Measurements from ENCODE around the gene GPR161.

GPR161 gene

DNA sequence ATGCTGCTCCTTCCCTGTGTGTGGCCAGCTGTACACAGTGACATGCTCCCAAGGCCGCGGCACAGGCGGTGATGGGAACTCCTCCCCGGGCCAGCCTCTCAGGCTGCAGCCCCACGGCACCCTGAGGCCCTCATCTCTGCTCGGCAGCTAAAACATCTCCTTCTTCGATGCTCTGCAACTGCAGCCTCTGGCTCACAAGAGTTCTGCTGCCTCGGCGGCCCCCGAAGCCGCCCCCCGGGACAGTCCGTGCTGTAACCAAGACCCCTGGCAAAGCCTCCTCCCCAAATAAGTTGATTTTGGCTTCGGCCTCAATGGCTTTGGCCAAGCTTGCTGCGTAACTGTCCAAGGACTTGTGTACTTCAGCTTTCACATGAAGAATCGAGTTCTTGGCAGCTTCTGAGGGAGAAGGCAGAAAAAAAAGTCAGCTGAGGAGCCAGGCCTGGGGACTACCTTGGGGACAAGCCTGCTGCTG is 51.3 kb downstream of the GPR161 start:
- no peak overlapping the region for H3K27ac ChIP-seq
- TF ChIP-seq, protein P1, sequence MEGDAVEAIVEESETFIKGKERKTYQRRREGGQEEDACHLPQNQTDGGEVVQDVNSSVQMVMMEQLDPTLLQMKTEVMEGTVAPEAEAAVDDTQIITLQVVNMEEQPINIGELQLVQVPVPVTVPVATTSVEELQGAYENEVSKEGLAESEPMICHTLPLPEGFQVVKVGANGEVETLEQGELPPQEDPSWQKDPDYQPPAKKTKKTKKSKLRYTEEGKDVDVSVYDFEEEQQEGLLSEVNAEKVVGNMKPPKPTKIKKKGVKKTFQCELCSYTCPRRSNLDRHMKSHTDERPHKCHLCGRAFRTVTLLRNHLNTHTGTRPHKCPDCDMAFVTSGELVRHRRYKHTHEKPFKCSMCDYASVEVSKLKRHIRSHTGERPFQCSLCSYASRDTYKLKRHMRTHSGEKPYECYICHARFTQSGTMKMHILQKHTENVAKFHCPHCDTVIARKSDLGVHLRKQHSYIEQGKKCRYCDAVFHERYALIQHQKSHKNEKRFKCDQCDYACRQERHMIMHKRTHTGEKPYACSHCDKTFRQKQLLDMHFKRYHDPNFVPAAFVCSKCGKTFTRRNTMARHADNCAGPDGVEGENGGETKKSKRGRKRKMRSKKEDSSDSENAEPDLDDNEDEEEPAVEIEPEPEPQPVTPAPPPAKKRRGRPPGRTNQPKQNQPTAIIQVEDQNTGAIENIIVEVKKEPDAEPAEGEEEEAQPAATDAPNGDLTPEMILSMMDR (conservative IDR thresholded peaks at IDR 0.05) = no peak

DNA sequence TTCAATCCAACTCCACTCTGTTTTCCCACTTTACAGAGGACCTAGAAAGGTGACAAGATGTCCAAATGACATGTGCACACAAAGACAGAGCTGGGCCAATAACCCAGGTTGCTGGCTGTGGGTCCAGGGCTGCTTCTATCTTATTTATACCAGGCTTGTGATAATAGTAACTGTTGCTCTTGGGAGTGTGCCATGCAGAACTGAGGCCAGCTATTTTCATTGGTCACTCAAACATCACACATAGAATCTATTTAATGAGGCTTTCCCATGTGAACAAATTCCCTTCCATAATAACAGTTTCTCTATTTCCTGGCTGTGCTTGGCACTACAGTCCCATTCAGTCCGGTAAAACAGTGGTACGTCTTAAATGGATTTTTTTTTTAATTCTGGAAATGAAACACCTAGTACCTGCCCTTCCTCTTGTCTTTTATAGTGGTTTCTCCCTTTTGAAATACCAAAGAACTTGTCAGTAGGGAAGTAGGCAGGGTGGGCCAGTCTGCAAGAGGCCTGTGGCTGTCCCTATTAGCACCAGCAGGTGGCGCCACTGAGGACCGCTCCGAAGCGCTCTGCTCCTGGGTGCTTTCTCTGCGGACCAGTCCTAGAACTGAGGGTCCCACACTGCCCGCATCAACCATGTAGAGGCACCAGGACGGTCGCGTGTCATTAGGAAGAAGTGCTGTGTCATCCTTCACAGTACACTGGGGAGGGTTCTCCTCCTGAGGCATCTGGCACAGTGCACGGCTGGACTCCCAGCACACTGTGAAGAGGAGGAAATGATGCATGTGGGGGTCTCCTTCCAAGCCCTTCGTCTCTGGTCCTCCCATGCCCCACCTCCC is 52.1 kb downstream of the GPR161 start:
- TF ChIP-seq, protein P1 (conservative IDR thresholded peaks at IDR 0.05) = peak; percentile 68
- H3K27ac ChIP-seq = no peak overlapping the region

DNA sequence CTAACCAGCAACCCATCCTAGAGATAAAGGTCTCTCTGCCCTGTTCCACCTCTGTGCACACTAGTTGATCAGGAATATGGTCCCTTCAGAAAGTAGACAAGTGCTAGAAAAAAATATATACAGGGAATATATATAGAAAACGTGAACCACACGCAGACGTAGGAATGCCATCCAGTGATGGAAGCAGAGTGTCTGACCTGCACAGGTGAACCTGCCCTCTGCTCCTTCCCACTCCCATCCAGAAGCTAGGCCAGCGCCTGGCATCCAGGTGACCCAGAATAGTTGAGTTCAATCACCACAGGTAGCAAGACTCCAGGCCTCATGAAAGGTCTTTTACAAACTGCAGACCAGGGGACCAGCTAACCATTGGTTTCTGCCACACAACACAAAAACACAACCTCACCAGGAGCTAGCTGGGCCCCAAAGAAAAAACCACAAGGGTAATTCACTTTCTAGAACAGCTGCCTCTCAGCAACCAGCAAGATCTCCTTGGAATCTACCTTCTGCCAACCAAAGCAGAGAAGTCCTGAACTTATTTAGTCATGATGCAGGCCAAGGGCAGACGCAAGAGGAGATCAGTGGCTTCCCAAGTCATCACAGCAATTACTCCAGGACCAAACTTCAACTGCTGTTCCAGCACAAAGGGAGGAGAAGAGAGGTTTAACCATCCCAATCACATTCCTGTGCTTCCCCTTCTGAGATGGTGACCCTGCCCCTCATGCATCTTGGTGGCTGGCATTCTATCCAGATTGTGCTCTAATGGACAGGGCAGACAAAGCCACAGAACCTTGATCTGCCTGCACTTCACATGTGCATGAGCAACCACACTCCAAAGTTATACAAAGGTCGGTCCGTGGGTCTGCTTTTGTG is 53.0 kb downstream of the GPR161 start:
- H3K27ac ChIP-seq = no peak overlapping the region
- TF ChIP-seq, protein P1 (conservative IDR thresholded peaks at IDR 0.05) = no peak

DNA sequence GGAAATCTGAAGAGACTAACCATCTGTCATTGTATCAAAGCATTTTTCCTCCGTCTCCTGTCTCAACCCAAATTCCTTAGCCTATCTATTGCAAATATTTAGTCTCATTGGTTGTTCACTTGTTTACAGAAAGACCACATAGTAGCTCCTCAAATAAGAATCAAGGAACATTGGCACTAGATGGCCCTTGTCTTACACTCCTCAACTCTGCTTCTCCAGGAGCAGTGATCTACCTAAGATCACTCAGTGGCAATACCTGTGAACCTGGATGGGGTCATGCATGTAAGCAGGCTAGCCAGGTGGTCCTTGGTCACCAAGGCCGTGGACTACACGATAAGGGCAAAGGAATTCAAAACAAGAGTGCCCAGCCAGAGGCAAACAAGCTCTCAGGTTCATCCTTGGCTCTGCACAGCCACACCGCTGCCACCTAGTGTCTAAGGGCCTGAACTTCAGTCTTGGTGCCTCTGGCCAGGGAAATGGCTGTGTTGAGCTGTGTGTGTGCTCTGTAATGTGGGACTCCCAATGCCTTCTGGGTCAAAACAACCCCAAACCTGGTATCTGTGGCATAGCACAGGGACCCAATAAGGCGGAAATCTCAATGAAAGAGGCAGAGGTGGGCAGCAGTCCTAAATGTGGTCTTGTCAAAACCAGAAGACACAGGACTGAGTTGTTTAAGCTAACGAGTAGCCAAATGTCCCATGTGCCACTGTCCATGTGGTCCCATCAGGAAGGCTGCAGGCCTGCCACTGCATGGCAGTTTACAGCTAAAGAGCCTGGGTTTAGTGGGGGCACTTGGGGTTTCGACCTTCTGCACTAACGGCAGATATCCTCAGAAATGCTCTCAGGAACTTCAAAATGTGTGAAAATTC is 54.5 kb downstream of the GPR161 start:
- peak overlapping the region; percentile 19; the same call in 1 of the 2 replicates for H3K27ac ChIP-seq
- TF ChIP-seq, protein P1 (conservative IDR thresholded peaks at IDR 0.05) = peak; percentile 93

DNA sequence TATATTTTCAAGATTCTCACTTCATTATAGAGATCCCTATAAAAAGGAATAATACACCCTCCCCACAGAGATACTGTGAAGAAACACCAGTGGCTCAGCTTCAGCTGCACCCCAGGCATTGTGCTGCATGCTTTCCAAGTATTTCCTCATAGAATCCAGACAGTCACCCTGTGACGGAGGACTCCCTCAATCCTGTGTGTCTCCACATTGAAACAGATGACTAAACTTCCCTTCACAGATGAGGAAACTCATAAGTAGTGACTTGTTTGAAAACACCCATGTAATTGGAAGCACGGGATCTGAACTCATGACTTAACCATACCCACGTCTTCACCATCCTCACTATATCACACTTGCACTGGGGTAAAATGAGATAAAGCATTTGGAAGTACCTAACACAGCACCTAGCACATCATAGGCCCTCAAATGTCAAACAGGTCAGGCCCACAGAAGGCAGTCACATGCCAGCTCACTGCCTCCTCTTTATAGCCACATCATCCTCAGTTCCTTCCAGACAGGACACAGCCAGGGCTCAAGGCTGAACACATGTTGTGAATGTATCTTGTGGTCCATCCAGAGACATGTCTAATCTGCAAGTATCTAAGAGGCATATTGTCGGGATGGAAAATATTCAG is 55.2 kb downstream of the GPR161 start:
- TF ChIP-seq, protein P1 (conservative IDR thresholded peaks at IDR 0.05) = no peak
- peak overlapping the region; percentile 19; the same call in 1 of the 2 replicates for H3K27ac ChIP-seq

DNA sequence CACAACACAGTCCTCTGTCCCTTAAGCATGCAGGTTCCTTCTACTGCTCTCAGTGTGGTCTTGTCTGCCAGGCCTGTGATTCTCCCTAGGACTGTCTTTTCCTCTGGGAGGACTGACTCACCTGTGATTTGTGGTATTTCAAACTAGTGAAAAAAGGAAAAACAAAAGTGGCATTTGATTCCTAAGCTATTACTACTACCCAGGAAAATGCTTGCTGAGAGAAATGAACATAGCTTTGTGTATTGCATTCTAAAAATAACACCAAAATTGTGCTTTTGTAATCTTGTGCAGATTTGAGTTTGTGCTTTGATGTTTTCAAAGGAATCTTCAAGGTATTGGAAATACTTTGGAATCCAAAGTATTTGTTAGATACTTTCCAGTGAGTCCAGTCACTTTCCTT is 57.0 kb downstream of the GPR161 start:
- H3K27ac ChIP-seq = no peak overlapping the region
- TF ChIP-seq, protein P1 (conservative IDR thresholded peaks at IDR 0.05) = no peak
